HG02852 (cell line): ENCODE results near the gene WWC2.
"Not testable (repeated sequence)": the region's sequence is repeated elsewhere in the genome, so short reads cannot be mapped to it uniquely, and the experiment has no call there.

Source experiments
- ATAC-seq: cut with Tn5 transposase; IDR thresholded peaks from one replicate; pipeline ENCODE4 v1.9.1; 2021; ENCODE audit warnings: mild to moderate bottlenecking, moderate library complexity; ENCODE audit not compliant: unreplicated experiment

Gene WWC2

DNA sequence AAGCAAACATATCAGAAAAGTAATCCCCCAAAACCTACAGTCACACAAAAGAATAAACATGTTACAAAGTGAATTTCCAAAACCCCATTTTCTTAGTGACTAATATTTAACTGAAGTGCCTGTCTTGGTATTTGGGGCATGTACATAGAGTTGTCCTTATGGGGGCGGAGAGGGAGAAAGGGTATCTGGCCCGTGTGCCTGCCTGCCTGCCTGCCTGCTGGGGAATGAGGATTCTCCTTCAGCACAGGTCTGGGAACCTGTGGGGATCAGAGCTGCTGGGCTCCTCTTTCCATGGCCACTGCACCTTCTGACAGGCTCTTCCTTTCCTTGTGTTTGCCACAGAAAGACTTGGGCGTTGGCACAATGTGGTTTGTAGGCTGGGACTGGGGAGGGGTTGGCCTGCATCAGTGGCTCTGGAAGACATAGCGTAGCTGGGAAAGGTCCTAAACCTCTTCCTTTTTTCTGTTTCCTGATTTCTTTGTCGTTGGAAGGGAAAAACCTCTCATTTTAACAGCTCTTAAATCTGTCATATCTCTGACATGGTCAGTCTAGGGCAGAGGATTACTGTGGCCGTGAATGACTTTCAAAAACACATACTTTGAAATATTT is 94.8 kb downstream of the WWC2 start:
- ATAC-seq = not testable (repeated sequence)

- ATAC-seq = no peak
Observed at GRCh38 chr4:183195534-183195933, 96.5 kb downstream of the WWC2 start.

- ATAC-seq = no peak
Observed at GRCh38 chr4:183197140-183197539, 98.1 kb downstream of the WWC2 start.

GRCh38 chr4:183200453-183200852 is 101.4 kb downstream of the WWC2 start:
- no peak for ATAC-seq

GRCh38 chr4:183201331-183201730 is 102.3 kb downstream of the WWC2 start:
- ATAC-seq = no peak

GRCh38 chr4:183202523-183202922 is 103.5 kb downstream of the WWC2 start:
- ATAC-seq = no peak

- ATAC-seq = no peak
Observed at GRCh38 chr4:183204793-183205192, 105.7 kb downstream of the WWC2 start.

DNA sequence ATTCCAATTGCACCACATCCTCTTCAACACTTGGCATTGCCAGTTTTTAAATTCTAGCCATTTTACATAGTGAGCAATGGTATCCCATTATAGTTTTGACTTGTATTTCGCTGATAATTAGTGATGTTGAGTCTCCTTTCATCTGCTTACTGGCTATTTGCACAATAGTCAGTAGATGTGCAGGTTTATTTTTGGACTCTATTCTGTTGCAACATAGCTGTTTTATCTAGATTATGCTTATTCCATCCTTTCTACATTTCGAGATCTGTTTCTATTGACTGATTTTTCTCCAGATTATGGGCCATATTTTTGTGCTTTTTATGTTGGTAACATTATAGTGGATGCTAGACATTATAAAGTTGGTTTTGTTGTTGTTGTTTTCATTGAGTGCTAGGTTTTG is 106.1 kb downstream of the WWC2 start:
- no peak for ATAC-seq

GRCh38 chr4:183205709-183206108 is 106.7 kb downstream of the WWC2 start:
- no peak for ATAC-seq

GRCh38 chr4:183211533-183211932 is 112.5 kb downstream of the WWC2 start:
- ATAC-seq = no peak

DNA sequence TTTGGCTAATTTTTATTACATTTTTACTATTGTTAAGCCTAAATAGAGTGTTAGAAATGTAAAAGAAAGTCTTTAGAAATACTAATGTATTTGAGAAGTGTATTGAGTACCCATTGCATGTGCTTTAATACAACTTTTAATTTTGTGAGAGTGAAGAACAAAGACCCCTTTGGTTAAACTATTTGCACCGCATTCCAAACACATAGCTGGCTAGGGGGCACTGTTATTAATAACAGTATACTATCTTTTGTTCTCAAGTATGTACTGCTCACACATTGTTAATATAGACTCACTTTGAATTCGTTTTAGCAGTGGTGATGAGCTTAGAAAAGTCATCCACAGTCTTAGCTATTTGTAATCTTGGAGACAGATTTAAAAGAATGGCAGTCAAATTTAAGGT is 114.9 kb downstream of the WWC2 start:
- no peak for ATAC-seq

DNA sequence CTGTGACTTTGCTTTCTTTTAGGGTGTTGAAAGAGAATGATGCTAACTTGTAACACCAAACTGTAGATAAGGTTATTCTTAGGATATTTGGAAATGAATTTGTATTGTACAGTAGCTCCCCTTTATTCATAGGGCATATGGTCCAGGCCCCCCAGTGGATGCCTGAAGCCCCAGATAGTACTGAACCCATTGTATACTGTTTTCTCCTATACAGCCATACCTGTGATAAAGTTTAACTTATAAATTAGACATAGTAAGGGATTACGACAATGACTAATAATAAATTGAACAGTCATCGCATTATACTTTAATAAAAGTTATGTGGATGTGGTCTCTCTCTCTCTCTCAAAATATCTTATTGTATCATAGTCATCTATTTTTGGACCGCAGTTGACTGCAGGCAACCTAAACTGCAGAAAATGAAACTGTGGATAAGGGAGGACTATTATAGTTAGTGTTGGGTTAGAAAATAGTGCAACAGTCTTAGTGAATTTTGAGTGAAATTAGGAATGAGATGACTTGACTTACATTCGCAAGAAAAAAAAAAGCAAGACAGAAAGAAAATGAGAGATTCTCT is 115.9 kb downstream of the WWC2 start:
- ATAC-seq = no peak

GRCh38 chr4:183220236-183220635 is 121.2 kb downstream of the WWC2 start:
- no peak for ATAC-seq

DNA sequence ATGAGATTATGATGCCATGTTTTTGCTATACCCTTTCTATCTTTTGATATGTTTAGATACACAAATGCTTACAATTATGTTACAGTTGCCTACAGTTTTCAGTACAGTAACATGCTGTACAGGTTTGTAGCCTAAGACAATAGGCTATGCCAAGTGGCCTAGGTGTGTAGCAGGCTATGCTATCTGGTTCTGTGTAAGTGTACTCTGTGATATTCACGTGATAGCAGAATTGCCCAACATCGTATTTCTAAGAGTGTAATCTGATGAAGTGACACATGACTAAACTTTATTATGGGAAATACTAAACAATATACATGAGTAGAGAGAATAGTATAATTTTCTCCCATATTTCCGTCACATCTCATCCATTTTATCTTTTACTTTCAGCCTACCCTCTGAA is 124.0 kb downstream of the WWC2 start:
- no peak for ATAC-seq

- ATAC-seq = no peak
Observed at GRCh38 chr4:183229397-183229796, 130.3 kb downstream of the WWC2 start.

GRCh38 chr4:183240581-183241321 is 141.7 kb downstream of the WWC2 start:
- no peak for ATAC-seq

DNA sequence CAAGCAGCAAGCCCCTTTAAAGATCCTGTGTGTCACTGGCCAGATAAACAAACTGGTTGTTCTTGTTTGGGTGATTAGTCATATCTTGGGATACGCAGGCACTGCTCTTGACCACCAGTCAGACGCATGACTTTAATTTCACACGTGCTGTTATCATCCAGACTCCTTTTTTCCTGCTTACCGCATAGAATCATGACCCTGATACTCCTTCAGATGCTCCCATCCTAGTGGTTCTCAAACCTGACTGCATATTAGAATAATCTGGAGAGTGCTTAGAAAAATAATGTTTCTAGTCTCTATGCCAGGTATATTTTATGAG is 142.2 kb downstream of the WWC2 start:
- no peak for ATAC-seq

GRCh38 chr4:183241721-183242151 is 142.7 kb downstream of the WWC2 start:
- ATAC-seq = no peak

DNA sequence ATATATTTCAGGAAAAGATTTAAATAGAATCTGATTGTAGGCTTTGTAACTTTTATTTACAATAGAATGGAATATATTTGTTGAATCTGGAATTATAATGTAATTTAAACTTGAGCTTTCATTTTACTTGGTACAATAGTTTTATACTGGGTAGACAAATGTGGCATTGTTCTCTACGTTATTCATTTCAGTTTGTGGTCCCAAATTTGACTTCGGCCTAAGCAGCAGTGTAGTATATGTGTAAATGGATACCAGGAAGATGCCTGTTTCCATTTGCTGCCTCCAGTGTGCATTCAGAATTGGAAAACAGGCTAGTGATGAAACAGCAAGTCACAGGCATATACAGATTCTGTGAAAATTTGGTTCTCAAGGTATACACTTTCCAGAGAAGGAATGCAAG is 143.2 kb downstream of the WWC2 start:
- no peak for ATAC-seq

GRCh38 chr4:183244019-183244418 is 145.0 kb downstream of the WWC2 start:
- ATAC-seq = no peak

GRCh38 chr4:183244506-183244905 is 145.4 kb downstream of the WWC2 start:
- ATAC-seq = no peak

- no peak for ATAC-seq
Observed at GRCh38 chr4:183248201-183248600, 149.1 kb downstream of the WWC2 start.

DNA sequence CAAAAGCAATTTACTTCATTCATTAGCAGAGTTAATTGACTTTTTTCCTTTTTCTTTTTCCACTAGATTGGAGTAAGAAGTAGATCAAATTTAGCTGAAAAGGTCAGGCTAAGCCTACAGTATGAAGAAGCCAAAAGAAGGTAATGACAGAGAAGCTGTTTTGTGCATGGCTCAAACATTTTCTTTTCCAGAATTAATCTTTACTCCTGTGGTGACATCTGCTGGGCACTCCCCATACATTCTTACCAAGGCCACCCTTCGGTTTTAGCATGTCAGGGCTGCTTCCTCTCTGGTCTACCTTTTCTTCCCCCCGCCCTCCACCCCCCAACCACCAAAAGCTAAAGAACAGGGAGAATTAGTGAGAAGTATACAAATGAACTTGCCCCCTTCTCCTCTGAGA is 150.8 kb downstream of the WWC2 start:
- ATAC-seq = no peak
